HCT116 (cell line): ENCODE data around the gene LRRC56.

ENCODE experiments used
- POLR2A ChIP-seq: IDR thresholded peaks from 2 replicates; pipeline ENCODE4 v1.7.0; 2011; ENCODE audit warnings: borderline replicate concordance; ENCODE audit not compliant: insufficient read depth, insufficient read length; ENCODE audit errors: extremely low read depth
- TF ChIP-seq, protein P1 (sequence below): IDR thresholded peaks from 2 replicates; pipeline ENCODE4 v1.6.1; 2012; ENCODE audit warnings: low read depth
- TF ChIP-seq, protein P2 (sequence below), 3 experiments: fragments of 200-600 bp in 1 of 3; sonication (generic) in 1 of 3; IDR thresholded peaks in 2 of 3; conservative IDR thresholded peaks in 1 of 3; 2 replicates each; pipeline ENCODE4 v1.5.1; 2012 to 2017; ENCODE audit warnings: low read depth in 2 of 3, low read length in 2 of 3, antibody characterized with exemption in 1 of 3, borderline replicate concordance in 1 of 3, control low read depth in 1 of 3, mild to moderate bottlenecking in 1 of 3, mixed read lengths in 1 of 3, mixed run types in 1 of 3, moderate library complexity in 1 of 3; ENCODE audit not compliant: insufficient read depth in 1 of 3
- TF ChIP-seq, protein P3 (sequence below): IDR thresholded peaks from 2 replicates; pipeline ENCODE4 v1.6.1; 2012

DNA sequence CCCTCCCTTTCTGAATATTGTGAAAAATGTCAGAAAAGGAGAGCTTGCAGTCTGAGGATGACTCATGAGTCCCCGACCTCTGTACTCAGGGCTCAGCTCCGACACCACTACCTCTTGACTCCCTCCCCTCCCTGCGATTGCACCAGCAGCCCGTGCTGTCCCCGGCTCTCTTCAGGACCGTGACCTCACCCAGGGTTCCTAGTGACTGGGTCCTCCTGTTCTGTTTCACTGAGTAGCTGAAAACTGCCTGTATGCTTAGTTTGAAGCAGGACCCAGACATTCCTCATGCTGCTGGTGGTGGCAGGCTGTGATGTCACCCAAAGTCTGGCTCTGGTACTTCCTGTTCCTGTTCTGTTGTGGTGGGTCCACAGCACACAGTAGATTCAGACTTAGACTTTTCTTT is 50.7 kb downstream of the LRRC56 start:
- TF ChIP-seq, protein P1, sequence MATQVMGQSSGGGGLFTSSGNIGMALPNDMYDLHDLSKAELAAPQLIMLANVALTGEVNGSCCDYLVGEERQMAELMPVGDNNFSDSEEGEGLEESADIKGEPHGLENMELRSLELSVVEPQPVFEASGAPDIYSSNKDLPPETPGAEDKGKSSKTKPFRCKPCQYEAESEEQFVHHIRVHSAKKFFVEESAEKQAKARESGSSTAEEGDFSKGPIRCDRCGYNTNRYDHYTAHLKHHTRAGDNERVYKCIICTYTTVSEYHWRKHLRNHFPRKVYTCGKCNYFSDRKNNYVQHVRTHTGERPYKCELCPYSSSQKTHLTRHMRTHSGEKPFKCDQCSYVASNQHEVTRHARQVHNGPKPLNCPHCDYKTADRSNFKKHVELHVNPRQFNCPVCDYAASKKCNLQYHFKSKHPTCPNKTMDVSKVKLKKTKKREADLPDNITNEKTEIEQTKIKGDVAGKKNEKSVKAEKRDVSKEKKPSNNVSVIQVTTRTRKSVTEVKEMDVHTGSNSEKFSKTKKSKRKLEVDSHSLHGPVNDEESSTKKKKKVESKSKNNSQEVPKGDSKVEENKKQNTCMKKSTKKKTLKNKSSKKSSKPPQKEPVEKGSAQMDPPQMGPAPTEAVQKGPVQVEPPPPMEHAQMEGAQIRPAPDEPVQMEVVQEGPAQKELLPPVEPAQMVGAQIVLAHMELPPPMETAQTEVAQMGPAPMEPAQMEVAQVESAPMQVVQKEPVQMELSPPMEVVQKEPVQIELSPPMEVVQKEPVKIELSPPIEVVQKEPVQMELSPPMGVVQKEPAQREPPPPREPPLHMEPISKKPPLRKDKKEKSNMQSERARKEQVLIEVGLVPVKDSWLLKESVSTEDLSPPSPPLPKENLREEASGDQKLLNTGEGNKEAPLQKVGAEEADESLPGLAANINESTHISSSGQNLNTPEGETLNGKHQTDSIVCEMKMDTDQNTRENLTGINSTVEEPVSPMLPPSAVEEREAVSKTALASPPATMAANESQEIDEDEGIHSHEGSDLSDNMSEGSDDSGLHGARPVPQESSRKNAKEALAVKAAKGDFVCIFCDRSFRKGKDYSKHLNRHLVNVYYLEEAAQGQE, result no peak
- TF ChIP-seq, protein P2, sequence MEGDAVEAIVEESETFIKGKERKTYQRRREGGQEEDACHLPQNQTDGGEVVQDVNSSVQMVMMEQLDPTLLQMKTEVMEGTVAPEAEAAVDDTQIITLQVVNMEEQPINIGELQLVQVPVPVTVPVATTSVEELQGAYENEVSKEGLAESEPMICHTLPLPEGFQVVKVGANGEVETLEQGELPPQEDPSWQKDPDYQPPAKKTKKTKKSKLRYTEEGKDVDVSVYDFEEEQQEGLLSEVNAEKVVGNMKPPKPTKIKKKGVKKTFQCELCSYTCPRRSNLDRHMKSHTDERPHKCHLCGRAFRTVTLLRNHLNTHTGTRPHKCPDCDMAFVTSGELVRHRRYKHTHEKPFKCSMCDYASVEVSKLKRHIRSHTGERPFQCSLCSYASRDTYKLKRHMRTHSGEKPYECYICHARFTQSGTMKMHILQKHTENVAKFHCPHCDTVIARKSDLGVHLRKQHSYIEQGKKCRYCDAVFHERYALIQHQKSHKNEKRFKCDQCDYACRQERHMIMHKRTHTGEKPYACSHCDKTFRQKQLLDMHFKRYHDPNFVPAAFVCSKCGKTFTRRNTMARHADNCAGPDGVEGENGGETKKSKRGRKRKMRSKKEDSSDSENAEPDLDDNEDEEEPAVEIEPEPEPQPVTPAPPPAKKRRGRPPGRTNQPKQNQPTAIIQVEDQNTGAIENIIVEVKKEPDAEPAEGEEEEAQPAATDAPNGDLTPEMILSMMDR (IDR thresholded peaks at IDR 0.05 in 2 of 3, conservative IDR thresholded peaks at IDR 0.05 in 1 of 3; ENCODE audit: borderline replicate concordance in 1 of 3, insufficient read depth in 1 of 3, low read depth in 2 of 3, low read length in 2 of 3), result no peak
- TF ChIP-seq, protein P3, sequence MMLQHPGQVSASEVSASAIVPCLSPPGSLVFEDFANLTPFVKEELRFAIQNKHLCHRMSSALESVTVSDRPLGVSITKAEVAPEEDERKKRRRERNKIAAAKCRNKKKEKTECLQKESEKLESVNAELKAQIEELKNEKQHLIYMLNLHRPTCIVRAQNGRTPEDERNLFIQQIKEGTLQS, result no peak
- TF ChIP-seq POLR2A, result no peak
